Measurements from ENCODE around the gene ZC3H12D. TPM values are rescaled to one million over a fixed set of nuclear protein-coding genes. Genes with fewer than 3 reads are reported as not detected.

ZC3H12D gene
- total and polyA plus RNA-seq, 4 donors: 1.1 to 4.7 (median 2.4) TPM

GRCh38 chr6:149477544-149477943, 7.3 kb downstream of the ZC3H12D start:
- H3K4me3 ChIP-seq: no peak overlapping the region
- no peak for TF ChIP-seq CTCF (IDR thresholded peaks at IDR 0.05; ENCODE audit: control extremely low read depth, extremely low read depth)
- ATAC-seq (ENCODE audit: insufficient read depth, low FRiP score) (no peak), DNase-seq (no peak)
- H3K9me3 ChIP-seq (ENCODE audit: control insufficient read depth in 4 of 4, insufficient read depth in 3 of 4, low read length in 3 of 4): no peaks in the 10 kb centered on the region
- no peak overlapping the region for H3K27ac ChIP-seq (ENCODE audit: low read depth in 1 of 2, low read length in 1 of 2)
- no peaks in the 10 kb centered on the region for H3K36me3 ChIP-seq (ENCODE audit: control insufficient read depth in 4 of 4, insufficient read depth in 4 of 4, low read length in 4 of 4)
- H3K27me3 ChIP-seq (ENCODE audit: control insufficient read depth in 3 of 3, insufficient read depth in 3 of 3, low read length in 2 of 3): no peaks in the 10 kb centered on the region
- no peak overlapping the region for H3K9ac ChIP-seq (ENCODE audit: insufficient read depth in 1 of 2, low read length in 2 of 2)
- 89 to 91% methylated on average over 5 of the region's 5 CpGs for WGBS, 2 donors
- H3K4me1 ChIP-seq (ENCODE audit: control insufficient read depth in 5 of 5, insufficient read depth in 5 of 5, low read length in 5 of 5): peaks cover 0 to 12% (median 9%) of the 10 kb centered on the region in 5 donors

GRCh38 chr6:149476789-149477455, 7.9 kb downstream of the ZC3H12D start:
- Histone ChIP-seq H3K36me3 (ENCODE audit: control insufficient read depth in 4 of 4, insufficient read depth in 4 of 4, low read length in 4 of 4) (no peaks in the 10 kb centered on the region), H3K9ac (ENCODE audit: insufficient read depth in 1 of 2, low read length in 2 of 2) (no peak overlapping the region), H3K27ac (ENCODE audit: low read depth in 1 of 2, low read length in 1 of 2) (no peak overlapping the region), H3K9me3 (ENCODE audit: control insufficient read depth in 4 of 4, insufficient read depth in 3 of 4, low read length in 3 of 4) (no peaks in the 10 kb centered on the region), H3K4me3 (no peak overlapping the region), H3K27me3 (ENCODE audit: control insufficient read depth in 3 of 3, insufficient read depth in 3 of 3, low read length in 2 of 3) (no peaks in the 10 kb centered on the region), H3K4me1 (ENCODE audit: control insufficient read depth in 5 of 5, insufficient read depth in 5 of 5, low read length in 5 of 5) (peaks cover 0 to 10% (median 4%) of the 10 kb centered on the region in 5 donors)
- 76 to 81% methylated on average over 6 of the region's 6 CpGs for WGBS, 2 donors
- no peak for ATAC-seq (ENCODE audit: insufficient read depth, low FRiP score)
- TF ChIP-seq CTCF (IDR thresholded peaks at IDR 0.05; ENCODE audit: control extremely low read depth, extremely low read depth): no peak
- no peak for DNase-seq

- Histone ChIP-seq H3K27ac (ENCODE audit: low read depth in 1 of 2, low read length in 1 of 2) (no peak overlapping the region), H3K9me3 (ENCODE audit: control insufficient read depth in 4 of 4, insufficient read depth in 3 of 4, low read length in 3 of 4) (peaks cover 0 to 2% (median 0%) of the 10 kb centered on the region in 4 donors), H3K9ac (ENCODE audit: insufficient read depth in 1 of 2, low read length in 2 of 2) (no peak overlapping the region), H3K27me3 (ENCODE audit: control insufficient read depth in 3 of 3, insufficient read depth in 3 of 3, low read length in 2 of 3) (no peaks in the 10 kb centered on the region), H3K4me1 (ENCODE audit: control insufficient read depth in 5 of 5, insufficient read depth in 5 of 5, low read length in 5 of 5) (peaks cover 0 to 3% (median 0%) of the 10 kb centered on the region in 5 donors), H3K4me3 (no peak overlapping the region), H3K36me3 (ENCODE audit: control insufficient read depth in 4 of 4, insufficient read depth in 4 of 4, low read length in 4 of 4) (no peaks in the 10 kb centered on the region)
- no peak for TF ChIP-seq CTCF (IDR thresholded peaks at IDR 0.05; ENCODE audit: control extremely low read depth, extremely low read depth)
- no peak for DNase-seq
- ATAC-seq (ENCODE audit: insufficient read depth, low FRiP score): no peak
- 87 to 88% methylated on average over 30 of the region's 30 CpGs for WGBS, 2 donors
These were observed 10.5 kb downstream of the ZC3H12D start for GRCh38 chr6:149474108-149474935.
